Keratinocyte (primary cell): Measurements from ENCODE around the gene CBLB. TPM values are rescaled to one million over a fixed set of nuclear protein-coding genes. Genes with fewer than 3 reads are reported as not detected.

Source experiments
- DNase-seq: peaks from one replicate; pipeline ENCODE4 v3.0.0-alpha.2; 2011; ENCODE audit warnings: low read depth, missing footprints, low spot score
- FAIRE-seq: peaks from 2 replicates; lab custom pipeline; 2011; peaks lifted over from hg19 to GRCh38; lab: Jason Lieb, UNC
- H2AFZ ChIP-seq: 2 replicates; pipeline ENCODE4 v1.6.0; 2012; ENCODE audit warnings: low read length, control low read depth, inconsistent platforms; ENCODE audit not compliant: control insufficient read depth
- H3K27ac ChIP-seq: 2 replicates; pipeline ENCODE4 v1.5.1; 2011; ENCODE audit warnings: low read length; ENCODE audit not compliant: control insufficient read depth, insufficient read depth
- H3K27me3 ChIP-seq: 3 replicates; pipeline ENCODE4 v1.6.0; 2011; ENCODE audit warnings: low read length; ENCODE audit not compliant: control insufficient read depth, insufficient read depth; ENCODE audit errors: extremely low read depth
- H3K36me3 ChIP-seq, 2 experiments: 2 replicates in 1 of 2; 3 replicates in 1 of 2; pipeline ENCODE4 v1.5.1; 2011; ENCODE audit warnings: low read length in 2 of 2, mild to moderate bottlenecking in 1 of 2; ENCODE audit not compliant: control insufficient read depth in 2 of 2, insufficient read depth in 2 of 2; ENCODE audit errors: extremely low read depth in 1 of 2
- H3K4me1 ChIP-seq: 3 replicates; pipeline ENCODE4 v1.5.1; 2011; ENCODE audit warnings: low read length; ENCODE audit not compliant: control insufficient read depth, insufficient read depth; ENCODE audit errors: extremely low read depth
- H3K4me2 ChIP-seq: 3 replicates; pipeline ENCODE4 v1.6.0; 2011; ENCODE audit warnings: low read depth, low read length; ENCODE audit not compliant: control insufficient read depth, insufficient read depth; ENCODE audit errors: extremely low read depth
- H3K4me3 ChIP-seq, 3 experiments: fragments of 200-600 bp in 1 of 3; sonication (generic) in 1 of 3; 2 replicates in 2 of 3; 3 replicates in 1 of 3; pipeline ENCODE4 v1.5.1; 2011 to 2016; ENCODE audit warnings: low read length in 3 of 3, mild to moderate bottlenecking in 3 of 3, control low read depth in 2 of 3, inconsistent platforms in 1 of 3, low read depth in 1 of 3, mixed read lengths in 1 of 3, mixed run types in 1 of 3, moderate library complexity in 1 of 3; ENCODE audit not compliant: control insufficient read depth in 2 of 3, insufficient read depth in 2 of 3; ENCODE audit errors: extremely low read depth in 1 of 3
- H3K79me2 ChIP-seq: 2 replicates; pipeline ENCODE4 v1.6.0; 2012; ENCODE audit warnings: low read length; ENCODE audit not compliant: control insufficient read depth, insufficient read depth
- H3K9ac ChIP-seq: 3 replicates; pipeline ENCODE4 v1.6.0; 2011; ENCODE audit warnings: low read length; ENCODE audit not compliant: control insufficient read depth, insufficient read depth; ENCODE audit errors: extremely low read depth
- H3K9me1 ChIP-seq: 3 replicates; pipeline ENCODE4 v1.6.0; 2011; ENCODE audit warnings: low read length; ENCODE audit not compliant: control insufficient read depth, insufficient read depth; ENCODE audit errors: extremely low read depth
- H3K9me3 ChIP-seq: 2 replicates; pipeline ENCODE4 v1.5.1; 2012; ENCODE audit warnings: low read depth, low read length; ENCODE audit not compliant: control insufficient read depth
- H4K20me1 ChIP-seq: 3 replicates; pipeline ENCODE4 v1.6.0; 2011; ENCODE audit warnings: low read length; ENCODE audit not compliant: control insufficient read depth, insufficient read depth; ENCODE audit errors: extremely low read depth
- EZH2 ChIP-seq: IDR thresholded peaks from one replicate; pipeline ENCODE4 v1.6.1; 2012; ENCODE audit warnings: inconsistent platforms, mild to moderate bottlenecking, low read length, moderate library complexity
- dilution Hi-C: fragments of 300-500 bp; cut with MboI; formaldehyde crosslinking; loops from one replicate; pipeline ENCODE4 v1.7.0; 2020; ENCODE audit warnings: low sequenced_read_pairs; ENCODE audit not compliant: extremely low pct_ligation_motif_present
- polyA plus RNA-seq, 5 experiments: library from polyadenylated mRNA; depleted of rRNA in 3 of 5; stranded (reverse) in 3 of 5; stranded (forward) in 1 of 5; unstranded in 1 of 5; fragments of >200 nt; gene quantifications; 1 replicate in 1 of 5; 2 replicates in 3 of 5; 3 replicates in 1 of 5; pipeline versions ENCODE4 v1.2.1 to v1.2.3, GENCODE V29; 2011 to 2012; ENCODE audit warnings: missing spikeins in 2 of 5, low read depth in 1 of 5, low replicate concordance in 1 of 5
- TF ChIP-seq, protein P1 (sequence below), 3 experiments: IDR thresholded peaks in 1 of 3; conservative IDR thresholded peaks in 1 of 3; optimal IDR thresholded peaks in 1 of 3; 2 replicates in 2 of 3; 3 replicates in 1 of 3; pipeline versions ENCODE3 to v1.5.1; 2011; ENCODE audit warnings: low read length in 3 of 3, mild to moderate bottlenecking in 3 of 3, moderate library complexity in 2 of 3, control low read depth in 1 of 3, inconsistent platforms in 1 of 3; ENCODE audit not compliant: insufficient read depth in 2 of 3; ENCODE audit errors: extremely low read depth in 1 of 3

The CBLB gene
- polyA plus RNA-seq, 1 donor (not counting 4 experiments of a cell fraction or from before 2014, with no cell fraction given) = 13.6 TPM

DNA sequence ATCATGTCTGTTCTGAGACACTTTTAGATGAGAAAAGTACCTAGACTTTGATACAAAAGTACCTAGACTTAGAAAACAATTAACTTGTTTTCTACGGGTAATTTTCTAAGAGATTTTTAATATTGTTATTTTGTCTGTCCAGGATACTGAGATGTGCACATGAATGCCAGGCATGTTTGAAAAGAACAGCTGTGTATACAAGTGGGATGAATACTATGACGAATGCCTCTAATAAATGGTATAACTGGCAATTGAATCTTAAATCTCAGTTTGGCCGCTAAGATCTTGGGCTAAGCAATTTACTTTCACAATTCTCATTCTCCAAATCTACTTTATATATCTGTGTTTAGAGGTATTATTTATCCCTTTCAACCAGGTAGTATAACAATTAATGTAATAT lies 207.4 kb downstream of the CBLB start:
- no peak for DNase-seq
- Histone ChIP-seq H3K27ac (no peak overlapping the region), H3K4me1 (no peaks in the 10 kb centered on the region), H3K79me2 (no peaks in the 10 kb centered on the region), H4K20me1 (no peaks in the 10 kb centered on the region), H2AFZ (no peak overlapping the region), H3K36me3 (peaks cover 0 to 4% of the 10 kb centered on the region in 2 experiments), H3K4me2 (no peak overlapping the region), H3K9me3 (no peaks in the 10 kb centered on the region), H3K9me1 (no peaks in the 10 kb centered on the region), H3K27me3 (no peaks in the 10 kb centered on the region), H3K9ac (no peak overlapping the region), H3K4me3 (no peak overlapping the region)
- dilution Hi-C loops = no loop called here
- no peak for FAIRE-seq
- TF ChIP-seq, protein P1, sequence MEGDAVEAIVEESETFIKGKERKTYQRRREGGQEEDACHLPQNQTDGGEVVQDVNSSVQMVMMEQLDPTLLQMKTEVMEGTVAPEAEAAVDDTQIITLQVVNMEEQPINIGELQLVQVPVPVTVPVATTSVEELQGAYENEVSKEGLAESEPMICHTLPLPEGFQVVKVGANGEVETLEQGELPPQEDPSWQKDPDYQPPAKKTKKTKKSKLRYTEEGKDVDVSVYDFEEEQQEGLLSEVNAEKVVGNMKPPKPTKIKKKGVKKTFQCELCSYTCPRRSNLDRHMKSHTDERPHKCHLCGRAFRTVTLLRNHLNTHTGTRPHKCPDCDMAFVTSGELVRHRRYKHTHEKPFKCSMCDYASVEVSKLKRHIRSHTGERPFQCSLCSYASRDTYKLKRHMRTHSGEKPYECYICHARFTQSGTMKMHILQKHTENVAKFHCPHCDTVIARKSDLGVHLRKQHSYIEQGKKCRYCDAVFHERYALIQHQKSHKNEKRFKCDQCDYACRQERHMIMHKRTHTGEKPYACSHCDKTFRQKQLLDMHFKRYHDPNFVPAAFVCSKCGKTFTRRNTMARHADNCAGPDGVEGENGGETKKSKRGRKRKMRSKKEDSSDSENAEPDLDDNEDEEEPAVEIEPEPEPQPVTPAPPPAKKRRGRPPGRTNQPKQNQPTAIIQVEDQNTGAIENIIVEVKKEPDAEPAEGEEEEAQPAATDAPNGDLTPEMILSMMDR (optimal IDR thresholded peaks at IDR 0.05 in 1 of 3, IDR thresholded peaks at IDR 0.05 in 1 of 3, conservative IDR thresholded peaks at IDR 0.05 in 1 of 3; ENCODE audit: extremely low read depth in 1 of 3, insufficient read depth in 2 of 3, low read length in 3 of 3) = no peak
- no peak for TF ChIP-seq EZH2

DNA sequence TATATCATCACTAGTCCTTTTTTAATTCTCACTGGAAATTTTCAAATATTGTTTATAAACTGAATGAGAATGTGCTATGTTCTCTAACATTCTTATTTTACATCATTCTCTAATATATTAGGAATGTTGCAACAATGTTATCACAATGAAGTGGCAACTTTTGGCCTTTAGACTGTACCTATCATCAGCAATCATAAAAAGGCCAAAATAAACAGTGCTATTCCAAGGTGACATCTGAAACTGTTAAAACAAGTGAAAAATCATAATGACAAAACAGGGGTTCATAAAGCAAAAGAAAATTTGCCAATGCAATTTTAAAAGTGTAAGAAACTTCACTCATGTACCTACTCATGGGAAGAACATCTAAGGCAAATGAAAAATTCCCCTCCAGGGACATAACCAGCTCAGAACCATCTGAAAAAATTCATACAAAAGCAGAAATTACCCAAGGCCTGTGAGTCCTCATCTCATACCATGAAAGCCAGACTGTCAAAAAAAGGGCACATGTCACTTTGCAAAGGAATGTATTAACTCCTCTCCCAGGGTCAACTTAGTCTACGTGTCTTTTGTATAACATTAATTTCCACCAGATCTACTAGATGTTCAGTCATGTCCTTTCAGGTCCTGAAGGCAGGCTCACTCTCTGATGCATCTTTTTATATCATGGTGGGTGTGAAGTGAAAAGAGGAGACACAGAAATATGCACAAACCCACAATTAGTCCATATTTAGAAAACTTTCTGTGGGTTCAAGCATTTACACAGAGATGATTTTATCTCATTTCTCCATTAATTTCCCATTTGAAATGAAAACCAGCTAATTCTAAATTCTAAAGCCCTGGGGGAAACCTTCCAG lies 211.9 kb downstream of the CBLB start:
- TF ChIP-seq, protein P1 (optimal IDR thresholded peaks at IDR 0.05 in 1 of 3, IDR thresholded peaks at IDR 0.05 in 1 of 3, conservative IDR thresholded peaks at IDR 0.05 in 1 of 3; ENCODE audit: extremely low read depth in 1 of 3, insufficient read depth in 2 of 3, low read length in 3 of 3) = no peak
- TF ChIP-seq EZH2 = no peak
- Histone ChIP-seq H3K27me3 (no peaks in the 10 kb centered on the region), H4K20me1 (no peaks in the 10 kb centered on the region), H3K36me3 (peaks cover 0 to 4% of the 10 kb centered on the region in 2 experiments), H3K9ac (no peak overlapping the region), H3K79me2 (no peaks in the 10 kb centered on the region), H3K4me2 (no peak overlapping the region), H3K9me3 (no peaks in the 10 kb centered on the region), H3K27ac (no peak overlapping the region), H3K9me1 (no peaks in the 10 kb centered on the region), H3K4me3 (no peak overlapping the region), H3K4me1 (no peaks in the 10 kb centered on the region), H2AFZ (no peak overlapping the region)
- no peak for FAIRE-seq
- DNase-seq = no peak
- dilution Hi-C loops = no loop called here
